ENCODE measurements around the gene MCL1. TPM values are rescaled to one million over a fixed set of nuclear protein-coding genes. Genes with fewer than 3 reads are reported as not detected.
A peak's percentile ranks its signal among the peaks of the same experiment; 100 is the strongest.

Gene MCL1
- total and polyA plus RNA-seq, 2 of the 13 experiments (the other 11 are each of a cell fraction or from before 2014, with no cell fraction given): 69.5 to 125 TPM

DNA sequence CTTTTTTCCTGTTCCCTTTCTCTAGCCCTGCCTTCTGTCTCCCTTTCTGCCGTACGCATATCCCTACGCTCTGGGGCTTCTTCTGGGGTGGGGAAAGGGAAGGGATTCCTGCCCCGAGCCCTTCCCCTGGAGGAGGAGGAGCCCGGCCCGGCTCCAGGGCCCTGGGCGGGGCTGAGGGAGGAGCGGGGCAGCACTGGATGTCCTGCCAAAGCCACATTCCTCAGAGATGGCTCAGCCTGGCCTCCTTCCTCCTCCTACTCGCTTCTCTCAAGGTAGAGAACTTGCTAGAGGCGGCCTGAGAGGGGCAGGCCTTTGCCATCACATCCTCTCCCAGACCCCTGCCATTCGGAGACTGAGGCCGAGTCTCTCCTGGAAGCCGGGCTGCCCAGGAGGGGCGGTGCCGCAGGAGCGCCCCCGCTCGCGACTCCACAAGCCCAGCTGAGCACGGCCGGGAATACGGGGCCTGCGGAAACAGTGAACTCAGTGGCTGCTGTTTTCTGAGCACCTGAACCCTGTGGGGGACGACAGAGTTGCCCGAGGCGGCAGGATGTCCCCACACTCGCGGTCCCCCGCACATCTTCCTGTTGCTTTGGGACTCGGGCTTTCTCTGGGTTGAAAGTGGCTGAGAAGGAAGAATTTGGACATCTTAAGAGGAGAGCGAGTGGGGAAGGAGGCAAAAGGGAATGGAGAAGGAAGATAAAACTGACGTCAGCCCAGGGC is 18.0 kb downstream of the MCL1 start (continued):
- TF ChIP-seq HNRNPL (IDR thresholded peaks at IDR 0.05; ENCODE audit: low read depth, low read length) (peak; percentile 63; the same call in 1 of the 2 replicates), JUNB (CRISPR knock-in tag; IDR thresholded peaks at IDR 0.05; ENCODE audit: borderline replicate concordance) (no peak), ZNF501 (CRISPR knock-in tag; IDR thresholded peaks at IDR 0.05) (peak; percentile 84), ZNF382 (CRISPR knock-in tag; IDR thresholded peaks at IDR 0.05; ENCODE audit: borderline replicate concordance) (no peak), ZNF547 (CRISPR knock-in tag; IDR thresholded peaks at IDR 0.05) (peak; percentile 12; the same call in 1 of the 2 replicates), ARHGAP35 (CRISPR knock-in tag; IDR thresholded peaks at IDR 0.05; ENCODE audit: borderline replicate concordance) (no peak), ZNF616 (CRISPR knock-in tag; IDR thresholded peaks at IDR 0.05; ENCODE audit: low read depth) (0 out of 2 replicates have a peak, but pooled peaks have one; percentile 40), ZSCAN30 (CRISPR knock-in tag; IDR thresholded peaks at IDR 0.05) (no peak), SSRP1 (CRISPR knock-in tag; IDR thresholded peaks at IDR 0.05) (no peak; the same call in 1 of the 2 replicates), GTF2F1 (IDR thresholded peaks at IDR 0.05; ENCODE audit: low read length) (no peak)
- TF ChIP-seq, protein P1, sequence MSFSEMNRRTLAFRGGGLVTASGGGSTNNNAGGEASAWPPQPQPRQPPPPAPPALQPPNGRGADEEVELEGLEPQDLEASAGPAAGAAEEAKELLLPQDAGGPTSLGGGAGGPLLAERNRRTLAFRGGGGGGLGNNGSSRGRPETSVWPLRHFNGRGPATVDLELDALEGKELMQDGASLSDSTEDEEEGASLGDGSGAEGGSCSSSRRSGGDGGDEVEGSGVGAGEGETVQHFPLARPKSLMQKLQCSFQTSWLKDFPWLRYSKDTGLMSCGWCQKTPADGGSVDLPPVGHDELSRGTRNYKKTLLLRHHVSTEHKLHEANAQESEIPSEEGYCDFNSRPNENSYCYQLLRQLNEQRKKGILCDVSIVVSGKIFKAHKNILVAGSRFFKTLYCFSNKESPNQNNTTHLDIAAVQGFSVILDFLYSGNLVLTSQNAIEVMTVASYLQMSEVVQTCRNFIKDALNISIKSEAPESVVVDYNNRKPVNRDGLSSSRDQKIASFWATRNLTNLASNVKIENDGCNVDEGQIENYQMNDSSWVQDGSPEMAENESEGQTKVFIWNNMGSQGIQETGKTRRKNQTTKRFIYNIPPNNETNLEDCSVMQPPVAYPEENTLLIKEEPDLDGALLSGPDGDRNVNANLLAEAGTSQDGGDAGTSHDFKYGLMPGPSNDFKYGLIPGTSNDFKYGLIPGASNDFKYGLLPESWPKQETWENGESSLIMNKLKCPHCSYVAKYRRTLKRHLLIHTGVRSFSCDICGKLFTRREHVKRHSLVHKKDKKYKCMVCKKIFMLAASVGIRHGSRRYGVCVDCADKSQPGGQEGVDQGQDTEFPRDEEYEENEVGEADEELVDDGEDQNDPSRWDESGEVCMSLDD (CRISPR knock-in tag; IDR thresholded peaks at IDR 0.05; ENCODE audit: borderline replicate concordance): peak; percentile 34; the same call in 1 of the 2 replicates
- TF ChIP-seq, protein P2, sequence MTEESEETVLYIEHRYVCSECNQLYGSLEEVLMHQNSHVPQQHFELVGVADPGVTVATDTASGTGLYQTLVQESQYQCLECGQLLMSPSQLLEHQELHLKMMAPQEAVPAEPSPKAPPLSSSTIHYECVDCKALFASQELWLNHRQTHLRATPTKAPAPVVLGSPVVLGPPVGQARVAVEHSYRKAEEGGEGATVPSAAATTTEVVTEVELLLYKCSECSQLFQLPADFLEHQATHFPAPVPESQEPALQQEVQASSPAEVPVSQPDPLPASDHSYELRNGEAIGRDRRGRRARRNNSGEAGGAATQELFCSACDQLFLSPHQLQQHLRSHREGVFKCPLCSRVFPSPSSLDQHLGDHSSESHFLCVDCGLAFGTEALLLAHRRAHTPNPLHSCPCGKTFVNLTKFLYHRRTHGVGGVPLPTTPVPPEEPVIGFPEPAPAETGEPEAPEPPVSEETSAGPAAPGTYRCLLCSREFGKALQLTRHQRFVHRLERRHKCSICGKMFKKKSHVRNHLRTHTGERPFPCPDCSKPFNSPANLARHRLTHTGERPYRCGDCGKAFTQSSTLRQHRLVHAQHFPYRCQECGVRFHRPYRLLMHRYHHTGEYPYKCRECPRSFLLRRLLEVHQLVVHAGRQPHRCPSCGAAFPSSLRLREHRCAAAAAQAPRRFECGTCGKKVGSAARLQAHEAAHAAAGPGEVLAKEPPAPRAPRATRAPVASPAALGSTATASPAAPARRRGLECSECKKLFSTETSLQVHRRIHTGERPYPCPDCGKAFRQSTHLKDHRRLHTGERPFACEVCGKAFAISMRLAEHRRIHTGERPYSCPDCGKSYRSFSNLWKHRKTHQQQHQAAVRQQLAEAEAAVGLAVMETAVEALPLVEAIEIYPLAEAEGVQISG (CRISPR knock-in tag; IDR thresholded peaks at IDR 0.05): peak; percentile 13; the same call in 1 of the 2 replicates
- TF ChIP-seq, protein P3, sequence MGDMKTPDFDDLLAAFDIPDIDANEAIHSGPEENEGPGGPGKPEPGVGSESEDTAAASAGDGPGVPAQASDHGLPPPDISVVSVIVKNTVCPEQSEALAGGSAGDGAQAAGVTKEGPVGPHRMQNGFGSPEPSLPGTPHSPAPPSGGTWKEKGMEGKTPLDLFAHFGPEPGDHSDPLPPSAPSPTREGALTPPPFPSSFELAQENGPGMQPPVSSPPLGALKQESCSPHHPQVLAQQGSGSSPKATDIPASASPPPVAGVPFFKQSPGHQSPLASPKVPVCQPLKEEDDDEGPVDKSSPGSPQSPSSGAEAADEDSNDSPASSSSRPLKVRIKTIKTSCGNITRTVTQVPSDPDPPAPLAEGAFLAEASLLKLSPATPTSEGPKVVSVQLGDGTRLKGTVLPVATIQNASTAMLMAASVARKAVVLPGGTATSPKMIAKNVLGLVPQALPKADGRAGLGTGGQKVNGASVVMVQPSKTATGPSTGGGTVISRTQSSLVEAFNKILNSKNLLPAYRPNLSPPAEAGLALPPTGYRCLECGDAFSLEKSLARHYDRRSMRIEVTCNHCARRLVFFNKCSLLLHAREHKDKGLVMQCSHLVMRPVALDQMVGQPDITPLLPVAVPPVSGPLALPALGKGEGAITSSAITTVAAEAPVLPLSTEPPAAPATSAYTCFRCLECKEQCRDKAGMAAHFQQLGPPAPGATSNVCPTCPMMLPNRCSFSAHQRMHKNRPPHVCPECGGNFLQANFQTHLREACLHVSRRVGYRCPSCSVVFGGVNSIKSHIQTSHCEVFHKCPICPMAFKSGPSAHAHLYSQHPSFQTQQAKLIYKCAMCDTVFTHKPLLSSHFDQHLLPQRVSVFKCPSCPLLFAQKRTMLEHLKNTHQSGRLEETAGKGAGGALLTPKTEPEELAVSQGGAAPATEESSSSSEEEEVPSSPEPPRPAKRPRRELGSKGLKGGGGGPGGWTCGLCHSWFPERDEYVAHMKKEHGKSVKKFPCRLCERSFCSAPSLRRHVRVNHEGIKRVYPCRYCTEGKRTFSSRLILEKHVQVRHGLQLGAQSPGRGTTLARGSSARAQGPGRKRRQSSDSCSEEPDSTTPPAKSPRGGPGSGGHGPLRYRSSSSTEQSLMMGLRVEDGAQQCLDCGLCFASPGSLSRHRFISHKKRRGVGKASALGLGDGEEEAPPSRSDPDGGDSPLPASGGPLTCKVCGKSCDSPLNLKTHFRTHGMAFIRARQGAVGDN (CRISPR knock-in tag; IDR thresholded peaks at IDR 0.05): peak; percentile 73
